Measurements from ENCODE around the gene ANAPC2.
"Not testable (repeated sequence)": the region's sequence is repeated elsewhere in the genome, so short reads cannot be mapped to it uniquely, and the experiment has no call there.

The ANAPC2 gene

DNA sequence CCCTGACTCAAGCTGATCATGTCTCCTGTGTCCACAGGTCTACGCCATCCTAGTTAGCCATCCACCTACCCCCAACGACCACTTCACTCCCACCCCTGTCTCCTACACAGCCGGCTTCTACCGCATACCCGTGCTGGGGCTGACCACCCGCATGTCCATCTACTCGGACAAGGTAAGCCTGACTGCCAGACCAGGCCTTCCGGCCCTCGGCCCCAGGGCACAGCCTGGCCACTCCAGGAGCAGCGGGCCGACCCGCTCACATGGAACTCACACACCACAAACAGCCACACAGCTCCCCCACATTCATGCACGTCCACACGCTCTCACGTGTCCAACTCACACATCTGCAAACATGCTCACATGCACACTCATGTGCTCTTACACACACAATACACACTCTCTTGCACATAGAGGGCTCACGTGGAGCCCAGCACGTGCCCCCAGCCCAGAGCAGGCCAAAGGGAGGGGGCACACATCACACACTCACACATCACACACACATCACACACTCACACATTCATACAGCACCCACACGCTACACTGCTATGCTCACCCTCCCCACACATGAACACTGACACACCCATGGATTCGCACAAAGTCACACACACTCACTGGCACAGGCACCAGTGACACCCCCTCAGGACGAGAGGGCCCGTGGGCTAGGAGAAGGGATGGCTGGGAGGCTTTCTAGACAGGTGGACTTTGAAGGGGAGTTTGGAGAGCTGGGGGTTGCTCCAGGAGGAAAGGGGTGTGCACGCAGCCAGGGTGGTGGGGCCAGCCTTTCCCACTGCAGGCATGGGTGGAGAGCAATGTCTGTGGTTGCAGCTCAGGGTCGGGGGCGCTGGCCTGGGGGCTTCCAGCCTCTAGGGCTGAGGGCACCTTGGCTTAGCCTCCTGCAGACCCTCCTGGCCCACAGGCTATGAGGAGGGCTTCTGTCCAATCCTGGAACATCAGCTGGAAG is 46.1 kb downstream of the ANAPC2 start:
- ATAC-seq, result no peak

DNA sequence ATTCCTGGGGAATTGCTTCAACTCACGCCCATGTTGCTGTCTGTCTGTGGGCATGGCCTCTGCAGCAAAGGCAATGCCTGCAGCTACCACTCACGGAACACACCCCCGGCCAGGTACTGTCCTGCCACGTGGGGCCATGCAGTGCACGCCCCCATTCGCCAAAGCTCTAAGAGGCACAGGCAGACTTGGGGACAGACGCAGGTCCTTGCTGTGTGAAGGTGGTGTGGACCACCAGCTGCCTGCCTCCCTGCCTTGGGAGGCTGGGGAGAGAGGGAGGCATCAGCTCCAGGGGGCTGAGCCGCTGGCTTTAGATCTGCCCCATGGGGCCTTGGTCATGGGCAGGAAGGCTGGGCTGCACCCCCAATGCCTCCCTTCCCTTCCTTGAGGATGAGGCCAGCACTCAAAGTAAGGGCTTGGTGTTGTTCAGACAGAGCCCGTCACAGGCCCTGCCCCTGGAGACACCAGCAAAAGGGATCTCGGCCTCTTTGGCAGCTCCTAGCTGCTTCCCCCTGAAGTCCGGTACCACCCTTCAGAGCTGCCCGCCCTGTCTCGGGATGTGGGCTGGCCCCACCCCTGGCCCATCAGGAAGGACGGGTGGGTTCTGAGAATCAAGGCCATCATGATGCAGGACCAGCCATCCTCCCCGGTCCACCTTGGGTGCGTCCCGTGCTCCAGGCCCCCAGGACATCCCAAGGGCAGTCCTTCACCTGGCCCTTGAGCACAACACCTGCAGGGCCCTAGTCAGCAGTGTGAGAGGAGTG is 47.1 kb downstream of the ANAPC2 start:
- ATAC-seq, result no peak

DNA sequence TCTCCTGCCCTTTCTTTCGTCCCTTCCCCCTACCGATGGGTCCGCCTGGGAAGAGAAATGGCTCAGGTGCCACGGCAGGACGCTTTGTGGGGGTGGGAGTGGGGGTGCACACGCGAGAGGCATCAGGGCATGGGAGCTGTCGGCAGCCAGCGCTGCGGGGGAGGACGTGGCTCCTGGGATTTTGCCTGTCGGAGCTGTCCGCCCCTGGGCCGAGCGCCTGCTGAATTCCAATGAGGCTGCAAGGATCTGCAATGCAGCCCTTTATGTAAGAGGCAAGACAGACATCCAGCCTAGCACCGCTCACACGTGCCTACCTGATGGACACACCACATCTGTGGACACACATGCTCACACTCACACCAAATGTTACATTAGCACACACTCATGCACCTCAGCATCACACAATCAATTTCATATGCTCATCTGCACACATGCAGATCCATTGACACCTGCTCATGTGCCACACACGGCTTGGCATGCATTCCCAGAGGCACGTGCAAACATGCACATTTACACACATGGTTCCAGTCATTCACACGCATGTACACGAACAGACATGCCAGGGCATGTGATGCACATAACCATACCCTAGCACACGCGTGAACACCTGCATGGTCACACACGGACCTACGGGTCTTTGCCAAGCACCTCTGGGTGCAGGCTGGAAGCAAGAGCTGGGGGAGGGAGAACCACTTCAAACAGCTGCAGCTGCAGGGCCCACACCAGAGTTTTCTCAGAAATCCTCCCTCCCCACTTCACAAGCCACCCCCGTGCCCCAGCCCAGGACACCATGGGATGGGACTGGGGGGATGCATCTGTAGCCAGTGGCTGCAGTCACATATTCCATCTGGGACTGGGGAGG is 48.0 kb downstream of the ANAPC2 start:
- ATAC-seq, result no peak

DNA sequence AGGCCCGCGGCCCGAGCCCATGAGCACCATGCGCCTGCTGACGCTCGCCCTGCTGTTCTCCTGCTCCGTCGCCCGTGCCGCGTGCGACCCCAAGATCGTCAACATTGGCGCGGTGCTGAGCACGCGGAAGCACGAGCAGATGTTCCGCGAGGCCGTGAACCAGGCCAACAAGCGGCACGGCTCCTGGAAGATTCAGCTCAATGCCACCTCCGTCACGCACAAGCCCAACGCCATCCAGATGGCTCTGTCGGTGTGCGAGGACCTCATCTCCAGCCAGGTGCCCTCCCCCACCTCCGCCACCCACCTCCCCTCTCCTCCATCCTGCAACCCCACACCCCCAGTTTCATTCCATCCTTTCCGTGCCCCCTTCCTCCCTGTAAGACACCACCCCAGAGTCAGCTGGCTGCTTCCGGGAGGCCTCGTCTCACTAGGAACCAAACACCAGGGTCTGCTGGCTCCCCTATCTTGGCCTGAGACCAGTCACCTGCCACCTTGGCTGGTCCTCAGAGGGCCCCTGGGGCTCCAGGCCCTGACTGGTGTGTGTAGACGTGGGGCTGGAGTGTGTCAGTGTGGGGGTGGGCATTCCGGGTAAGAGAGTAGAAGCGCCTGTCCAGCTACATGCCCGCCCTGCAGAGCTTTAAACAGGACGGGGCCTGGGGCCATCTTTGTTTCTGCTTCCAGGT is 48.8 kb downstream of the ANAPC2 start:
- no peak for ATAC-seq

DNA sequence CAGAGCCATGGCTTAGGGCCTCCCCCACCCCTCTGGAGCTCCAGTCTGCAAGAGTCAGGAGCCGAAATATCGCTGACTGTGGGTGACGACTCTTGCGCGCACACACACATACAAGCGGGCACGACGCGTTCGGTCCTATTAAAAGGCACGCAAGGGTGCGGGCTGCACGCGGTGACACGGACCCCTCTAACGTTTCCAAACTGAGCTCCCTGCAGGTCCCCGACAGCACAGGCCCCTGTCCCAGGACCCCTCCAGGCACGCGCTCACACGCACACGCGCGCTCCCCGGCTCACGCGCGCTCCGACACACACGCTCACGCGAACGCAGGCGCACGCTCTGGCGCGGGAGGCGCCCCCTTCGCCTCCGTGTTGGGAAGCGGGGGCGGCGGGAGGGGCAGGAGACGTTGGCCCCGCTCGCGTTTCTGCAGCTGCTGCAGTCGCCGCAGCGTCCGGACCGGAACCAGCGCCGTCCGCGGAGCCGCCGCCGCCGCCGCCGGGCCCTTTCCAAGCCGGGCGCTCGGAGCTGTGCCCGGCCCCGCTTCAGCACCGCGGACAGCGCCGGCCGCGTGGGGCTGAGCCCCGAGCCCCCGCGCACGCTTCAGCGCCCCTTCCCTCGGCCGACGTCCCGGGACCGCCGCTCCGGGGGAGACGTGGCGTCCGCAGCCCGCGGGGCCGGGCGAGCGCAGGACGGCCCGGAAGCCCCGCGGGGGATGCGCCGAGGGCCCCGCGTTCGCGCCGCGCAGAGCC is 49.5 kb downstream of the ANAPC2 start, which contains the start of gene GRIN1:
TSS of gene GRIN1 (plus strand) at position 433 of the 746 bp plus-strand sequence. CDS start 333 bp downstream, outside the sequence.
- peak; percentile 44 to 46 for ATAC-seq

DNA sequence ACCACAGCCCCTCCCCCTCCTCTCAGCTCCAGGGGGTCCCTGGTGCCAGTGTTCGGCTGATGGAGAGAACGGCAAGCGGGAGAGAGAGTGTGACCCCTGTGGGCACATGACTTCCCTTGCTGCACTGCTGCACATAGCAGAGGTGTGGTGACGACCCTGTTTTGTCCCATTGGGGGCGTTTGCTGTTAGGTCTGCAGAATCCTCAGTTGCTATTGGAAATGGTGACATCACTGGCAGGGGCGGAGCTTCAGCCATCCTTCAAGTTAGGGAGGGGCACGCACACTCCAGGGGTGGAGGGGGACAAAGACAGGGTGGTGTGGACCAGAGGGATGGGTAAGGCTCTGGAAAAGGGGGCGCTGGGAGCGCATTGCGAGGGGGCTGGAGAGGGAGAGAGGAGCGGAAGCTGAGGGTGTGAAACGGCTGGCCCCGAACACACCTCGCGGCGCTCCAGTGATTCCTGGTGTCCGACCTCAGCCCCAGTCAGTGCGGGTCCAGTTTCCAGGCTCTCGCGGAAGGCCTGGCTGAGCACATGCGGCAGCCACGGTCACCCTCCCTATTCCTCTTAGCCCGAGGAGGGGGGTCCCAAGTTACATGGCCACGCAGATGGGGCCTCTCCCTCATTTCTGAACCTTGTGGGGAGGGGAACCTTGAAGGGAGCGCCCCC is 50.2 kb downstream of the ANAPC2 start:
- ATAC-seq, result no peak

DNA sequence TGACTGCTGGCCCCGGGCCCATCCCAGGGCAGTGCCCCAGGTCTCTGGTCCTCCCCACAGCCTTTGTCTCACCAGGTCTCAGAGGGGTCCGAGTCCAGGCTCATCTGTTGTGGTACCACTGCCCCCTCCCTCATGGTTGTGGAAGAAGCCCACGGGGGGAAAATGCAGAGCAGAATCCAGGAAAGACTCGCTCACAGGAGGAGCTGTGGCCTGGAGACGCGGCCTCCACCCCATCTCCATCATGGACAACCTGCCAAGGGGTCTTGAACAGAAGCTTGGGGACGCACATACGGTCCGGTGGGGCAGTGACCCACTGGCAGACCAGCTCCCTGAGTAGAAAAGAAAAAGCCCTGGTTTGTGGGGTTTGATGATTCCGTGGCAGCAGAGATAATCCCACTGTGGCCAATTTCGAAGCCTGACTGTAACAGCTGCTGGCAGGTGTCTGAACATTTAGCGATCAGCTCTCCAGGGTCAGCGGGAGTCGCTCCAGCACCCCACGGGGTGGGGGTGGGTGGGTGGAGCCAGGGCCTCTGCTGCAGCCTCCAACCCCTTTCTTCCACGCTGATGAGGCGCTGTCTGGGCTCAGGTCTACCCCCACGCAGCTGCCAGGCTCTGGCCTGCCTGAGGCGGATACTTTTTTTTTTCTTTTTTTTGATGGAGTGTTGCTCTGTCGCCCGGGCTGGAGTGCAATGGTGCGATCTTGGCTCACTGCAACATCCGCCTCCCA is 51.3 kb downstream of the ANAPC2 start:
- no peak for ATAC-seq

DNA sequence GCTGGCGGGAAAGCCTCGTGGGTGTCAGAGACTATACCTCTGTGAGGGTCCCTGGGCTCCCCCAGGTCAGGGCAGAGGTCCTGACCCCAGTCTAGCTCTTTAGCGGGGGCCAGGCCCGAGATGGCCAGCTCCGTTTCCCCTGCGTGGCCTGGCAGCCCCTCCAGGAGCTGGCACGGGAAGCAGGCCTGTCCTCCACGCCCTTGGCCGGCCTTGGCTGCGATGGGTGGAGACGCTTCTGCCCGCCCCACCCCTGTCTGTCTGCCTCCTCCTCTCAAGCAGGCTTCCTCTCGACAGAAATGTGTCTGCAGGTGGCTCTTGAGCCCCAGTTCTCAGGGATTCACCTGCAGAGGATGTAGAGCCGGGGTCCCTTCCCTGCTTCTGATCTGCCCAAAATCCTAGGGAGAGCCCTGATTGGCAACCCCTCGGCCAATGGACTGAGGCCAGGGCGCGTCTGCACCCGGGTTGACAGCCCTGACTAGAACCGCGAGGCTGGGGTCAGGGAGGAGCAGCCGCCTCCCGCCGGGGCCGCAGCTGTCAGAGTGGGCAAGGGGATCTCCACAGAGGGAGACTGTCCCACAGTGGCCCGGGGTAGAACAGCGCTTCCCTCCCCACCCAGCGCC is 52.0 kb downstream of the ANAPC2 start:
- no peak for ATAC-seq

DNA sequence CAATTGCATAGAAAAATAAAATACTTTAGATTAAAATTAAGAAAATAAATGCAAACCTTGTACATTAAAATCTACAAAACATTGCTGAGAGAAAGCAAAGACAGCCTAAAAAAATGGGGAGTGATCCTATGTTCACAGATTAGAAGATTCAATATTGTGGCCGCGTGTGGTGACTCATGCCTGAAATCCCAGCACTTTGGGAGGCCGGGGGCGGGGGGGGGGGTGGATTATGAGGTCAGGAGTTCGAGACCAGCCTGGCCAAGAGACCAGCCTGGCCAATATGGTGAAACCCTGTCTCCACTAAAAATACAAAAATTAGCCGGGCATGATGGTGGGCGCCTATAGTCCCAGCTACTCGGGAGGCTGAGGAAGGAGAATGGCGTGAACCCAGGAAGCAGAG is 53.2 kb downstream of the ANAPC2 start:
- ATAC-seq, result not testable (repeated sequence)

DNA sequence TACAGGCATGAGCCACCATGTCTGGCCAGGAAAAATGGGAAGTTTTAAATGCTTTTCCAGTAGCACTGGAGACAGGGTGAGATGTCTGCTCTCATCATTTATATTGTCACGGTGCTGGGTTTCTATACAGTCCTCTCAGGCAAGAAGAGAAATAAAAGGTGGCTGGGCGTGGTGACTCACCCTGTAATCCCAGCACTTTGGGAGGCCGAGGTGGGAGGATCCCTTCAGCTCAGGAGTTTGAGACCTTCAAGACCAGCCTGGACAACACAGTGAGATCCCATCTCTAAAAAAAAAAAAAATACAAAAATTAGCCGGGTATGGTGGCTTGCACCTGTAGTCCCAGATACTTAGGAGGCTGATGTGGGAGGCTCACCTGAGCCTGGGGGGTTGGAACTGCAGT is 54.2 kb downstream of the ANAPC2 start:
- ATAC-seq, result no peak

DNA sequence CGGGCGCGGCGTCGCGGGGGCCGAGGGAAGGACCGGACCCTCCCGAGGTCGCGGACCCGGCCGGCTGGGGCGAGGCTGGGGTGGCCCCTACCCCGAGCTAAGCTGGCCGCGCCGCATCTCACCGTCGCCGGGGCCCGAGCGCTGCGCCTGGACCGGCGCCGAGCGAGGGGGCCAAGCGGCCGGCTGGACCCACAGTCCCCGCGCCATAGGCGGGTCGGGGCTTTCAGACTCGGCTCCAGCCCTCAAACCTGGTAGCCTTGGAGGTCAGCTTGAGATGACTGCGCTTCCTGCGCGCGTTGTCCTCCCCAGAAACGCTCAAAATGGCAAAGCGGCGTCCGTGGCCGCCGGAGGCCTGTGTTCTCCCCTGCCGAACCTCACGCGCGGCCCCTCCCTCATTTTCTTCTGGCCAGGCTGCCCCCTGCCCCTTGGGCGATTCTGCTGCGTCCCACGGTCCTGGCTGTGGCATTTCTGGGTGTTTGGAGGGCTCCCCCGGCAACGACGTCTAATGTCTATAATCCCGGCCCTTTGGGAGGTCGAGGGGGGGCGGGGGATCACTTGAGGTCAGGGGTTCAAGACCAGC is 58.1 kb downstream of the ANAPC2 start:
- ATAC-seq, result peak; percentile 0 to 1

DNA sequence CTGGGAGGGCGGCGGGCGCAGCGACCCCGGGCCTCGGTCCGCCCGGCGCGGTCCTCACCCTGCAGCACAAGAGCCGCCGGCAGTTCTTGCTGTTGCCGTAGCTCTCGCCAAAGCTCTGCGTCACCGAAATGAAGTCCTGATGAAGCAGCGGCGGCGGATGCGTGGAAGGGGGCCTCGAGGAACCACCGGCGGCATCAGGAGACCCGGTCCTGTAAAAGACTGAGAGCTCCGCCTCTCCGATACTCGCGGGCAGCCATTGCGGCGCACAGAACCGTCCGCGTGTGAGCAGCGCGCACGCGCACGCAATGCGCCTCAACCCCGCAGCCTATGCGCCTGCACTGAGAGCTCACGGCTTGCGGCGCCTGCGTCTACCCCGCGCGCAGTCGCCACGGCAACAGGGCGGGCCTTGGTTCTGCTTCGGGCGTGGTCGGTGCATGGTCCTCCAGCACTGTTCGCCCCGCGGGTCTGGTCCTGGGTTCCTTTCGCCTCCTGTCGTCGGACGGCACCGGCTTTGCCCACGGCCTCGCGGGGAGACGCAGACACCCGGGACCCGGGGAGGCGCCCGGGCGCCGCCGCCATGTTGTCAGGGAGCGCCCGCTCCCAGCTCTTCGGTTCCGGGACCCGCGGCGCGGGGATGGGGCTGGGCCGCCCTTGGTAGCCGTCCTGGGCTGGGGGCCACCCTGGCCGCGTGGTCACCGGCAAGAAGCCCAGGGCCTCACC is 58.7 kb downstream of the ANAPC2 start:
- ATAC-seq, result peak; percentile 99

DNA sequence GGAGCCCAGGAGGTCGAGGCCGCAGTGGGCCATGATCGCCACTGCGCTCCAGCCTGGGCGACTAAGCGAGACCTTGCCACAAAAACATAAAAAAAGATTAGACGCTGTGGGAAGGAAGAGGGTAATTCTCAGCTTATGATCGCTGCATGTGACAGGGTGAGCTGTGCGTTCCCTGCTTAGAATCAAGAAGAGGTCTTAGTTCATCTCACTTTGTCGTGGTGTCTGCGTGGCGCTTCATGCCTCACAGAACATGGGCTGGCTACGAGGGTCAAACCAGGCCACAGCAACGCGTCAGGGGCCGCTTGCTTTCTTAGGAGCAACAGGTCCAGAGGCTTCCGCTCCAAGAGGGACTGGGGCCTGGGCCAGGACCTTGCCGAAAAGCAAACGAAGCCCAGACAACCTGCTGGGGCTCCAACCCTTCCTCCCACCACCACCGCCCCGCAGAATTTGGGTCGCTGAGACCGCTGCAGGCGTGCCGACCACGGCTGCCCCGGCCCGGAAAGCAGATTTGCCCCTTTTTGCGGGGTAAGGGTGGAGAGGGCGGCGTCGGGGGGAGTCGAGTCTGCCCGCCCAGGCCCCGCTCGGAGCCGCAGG is 59.4 kb downstream of the ANAPC2 start:
- no peak for ATAC-seq

DNA sequence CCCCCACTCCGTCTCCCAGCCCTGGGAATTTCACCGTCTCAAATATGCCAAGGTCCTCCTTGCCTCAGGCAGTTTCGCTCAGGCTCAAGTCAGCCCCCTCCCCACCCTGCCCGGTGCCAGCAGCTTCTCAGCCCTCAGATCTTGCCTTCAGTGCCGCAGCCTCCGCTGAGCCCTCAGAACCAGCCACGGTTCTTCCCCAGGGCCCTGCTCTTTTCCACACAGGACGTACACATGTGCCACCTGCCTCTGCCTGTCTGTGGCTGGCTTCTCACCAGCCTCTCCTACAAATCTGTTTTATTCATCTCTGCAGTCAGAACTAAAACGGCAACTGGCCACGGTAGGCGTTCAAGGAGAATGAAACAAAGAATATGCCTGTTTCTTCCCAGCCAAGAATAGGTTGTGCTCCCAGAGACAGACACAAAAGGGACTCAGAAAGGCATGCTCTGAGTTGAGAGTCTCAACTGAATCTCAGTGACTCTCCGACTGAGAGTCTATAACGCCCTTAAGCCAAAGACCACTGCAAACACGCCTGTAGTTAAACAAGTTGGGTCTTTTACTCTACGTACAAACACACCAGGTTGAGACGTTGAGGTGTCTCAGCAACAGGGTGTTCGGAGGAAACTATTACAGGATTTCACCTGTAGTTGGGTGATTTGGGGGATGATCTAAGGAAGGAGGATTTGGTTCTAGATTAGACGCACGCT is 60.0 kb downstream of the ANAPC2 start:
- ATAC-seq, result no peak

DNA sequence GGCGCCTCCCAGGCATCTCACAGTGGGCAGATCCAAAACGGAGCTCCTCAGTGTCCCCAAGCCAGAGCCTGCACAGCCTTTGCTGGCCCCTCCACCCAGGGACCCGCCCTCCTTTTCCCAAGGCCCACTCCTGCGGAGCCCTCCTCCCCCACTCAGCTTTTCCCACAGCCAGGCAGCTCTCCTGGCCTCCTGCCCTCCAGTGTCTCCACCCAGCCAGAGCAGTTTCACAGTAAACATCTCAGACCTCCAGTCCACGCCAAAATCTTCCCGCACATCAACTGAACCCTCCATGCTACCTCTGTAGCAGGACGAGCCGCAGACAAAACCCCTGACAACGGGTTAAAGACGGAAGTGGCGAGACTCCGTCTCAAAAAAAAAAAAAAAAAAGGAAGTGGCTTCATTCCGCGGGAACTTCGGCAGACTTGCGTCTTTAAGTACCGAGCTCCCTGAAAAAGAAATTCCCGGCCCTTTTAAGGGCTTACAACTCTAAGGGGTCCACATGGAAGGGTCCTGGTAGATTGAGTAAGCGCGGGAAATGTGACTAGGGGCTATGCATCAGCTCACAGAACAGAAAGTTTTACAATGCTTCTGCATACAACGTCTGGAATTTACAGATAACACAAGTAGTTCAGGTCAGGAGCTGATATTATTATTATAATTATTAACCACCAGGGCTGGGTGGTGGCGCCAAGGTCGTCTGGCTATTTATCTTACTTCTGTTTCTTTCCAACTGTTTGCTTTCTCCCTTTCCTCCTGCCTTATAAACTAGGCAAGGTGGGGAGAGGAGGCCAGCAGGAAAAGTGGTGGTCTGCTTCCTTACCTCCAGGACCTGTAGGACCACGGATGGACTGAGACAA is 60.8 kb downstream of the ANAPC2 start:
- no peak for ATAC-seq

DNA sequence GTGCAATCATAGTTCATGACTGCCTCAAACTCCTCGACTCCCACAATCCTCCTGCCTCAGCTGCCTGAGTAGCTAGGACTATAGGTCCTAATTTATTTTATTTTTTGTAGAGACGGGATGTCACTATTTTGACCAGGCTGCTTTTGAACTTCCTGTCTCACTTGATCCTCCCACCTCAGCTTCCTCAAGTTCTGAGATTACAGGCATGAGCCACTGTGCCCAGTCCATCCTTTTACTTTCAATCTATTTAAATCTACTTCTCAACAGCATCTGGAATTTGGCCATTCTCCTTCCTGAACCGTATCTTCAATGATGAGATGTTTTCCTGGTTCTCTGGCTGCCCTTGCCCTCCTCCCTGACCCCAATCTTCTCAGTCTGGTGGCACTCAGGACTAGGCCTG is 61.6 kb downstream of the ANAPC2 start:
- ATAC-seq, result no peak
